GM21423 (cell line): ENCODE results near the gene ZMYM3.

Experiments
- ATAC-seq: cut with Tn5 transposase; IDR thresholded peaks from one replicate; pipeline ENCODE4 v1.9.1; 2021; ENCODE audit warnings: mild to moderate bottlenecking, moderate library complexity; ENCODE audit not compliant: unreplicated experiment

Gene ZMYM3

DNA sequence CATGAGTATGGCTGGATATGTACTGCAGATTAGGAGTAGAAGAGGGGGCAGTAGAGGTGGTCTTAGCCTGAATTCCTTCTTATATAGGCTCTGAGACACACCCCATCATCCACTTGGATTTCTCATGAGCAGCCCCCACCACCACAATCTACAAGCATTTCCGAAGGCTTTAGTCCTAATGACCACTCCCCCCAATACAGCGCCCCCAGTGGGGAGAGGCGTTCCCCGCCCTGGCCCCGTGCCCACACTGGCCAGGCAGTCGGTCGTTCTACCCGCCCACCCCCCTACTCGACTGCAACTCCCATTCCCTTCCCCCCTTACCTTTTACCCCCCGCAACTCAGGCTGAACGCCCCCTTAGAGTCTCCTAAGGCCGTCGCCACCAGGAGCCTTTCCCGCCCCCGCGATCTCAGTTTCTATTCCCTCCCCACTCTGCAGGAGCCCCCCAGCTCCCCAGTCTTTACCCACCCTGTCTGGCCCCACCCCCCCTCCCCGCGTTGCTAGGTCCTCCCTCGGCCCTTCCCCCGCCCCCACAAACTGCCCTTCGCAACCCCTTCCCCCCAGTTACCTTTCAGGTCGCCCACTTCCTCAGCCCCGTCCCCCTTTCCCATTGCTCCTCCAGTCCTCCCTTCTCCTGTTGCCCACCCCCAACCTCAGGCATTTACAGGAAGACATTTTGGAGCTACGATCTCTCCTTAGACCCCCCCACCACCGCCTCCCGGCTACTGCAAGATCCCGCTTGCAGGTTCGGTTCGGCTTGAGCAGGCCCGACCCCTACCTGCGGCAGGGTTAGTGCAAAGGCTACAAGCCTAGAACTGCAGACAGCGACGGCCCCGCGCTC is 468 bp downstream of the ZMYM3 start:
- no peak for ATAC-seq

DNA sequence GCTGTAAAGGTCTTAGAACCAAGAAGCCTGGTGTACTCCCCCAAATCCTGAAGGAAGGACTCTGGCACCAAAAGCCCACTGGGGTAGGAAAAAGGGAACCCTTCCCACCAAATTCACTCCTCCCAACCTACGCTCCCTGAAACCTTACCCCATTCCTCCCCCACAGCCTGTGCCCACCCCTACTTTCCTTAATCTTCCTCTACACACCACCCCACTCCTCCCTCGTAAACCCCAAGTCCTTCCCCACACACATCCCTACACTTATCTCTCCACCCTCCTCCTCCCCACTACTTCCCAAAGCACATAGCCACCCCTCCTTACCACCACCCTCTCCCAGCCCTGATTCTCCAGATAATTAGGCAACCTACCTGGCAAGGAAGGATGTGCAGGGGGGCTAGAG is 1.7 kb downstream of the ZMYM3 start:
- no peak for ATAC-seq

DNA sequence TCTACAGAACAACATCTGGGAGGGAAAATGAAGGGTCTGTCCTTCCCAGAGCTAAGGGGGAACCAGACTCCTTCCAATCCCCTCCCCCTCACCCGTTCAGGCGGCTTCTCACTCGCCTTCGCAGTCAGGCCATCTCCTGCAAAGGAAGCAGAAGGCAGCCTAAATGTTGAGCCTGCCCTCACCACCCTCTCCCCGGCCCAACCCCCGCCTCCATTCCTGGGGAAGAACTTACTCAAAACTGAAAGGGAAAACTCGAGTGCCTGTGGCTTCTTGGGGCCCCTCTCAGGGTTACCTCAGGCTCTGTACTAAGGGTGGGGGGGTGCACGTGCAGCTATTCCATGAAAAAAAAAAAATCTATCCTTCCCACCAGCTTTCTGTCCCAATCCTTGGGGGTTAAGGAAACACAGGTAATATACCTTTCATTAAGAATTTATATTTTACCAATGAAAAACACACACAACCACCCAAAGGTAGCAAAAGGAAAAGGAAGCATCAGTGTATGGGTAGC is 2.4 kb downstream of the ZMYM3 start:
- no peak for ATAC-seq

DNA sequence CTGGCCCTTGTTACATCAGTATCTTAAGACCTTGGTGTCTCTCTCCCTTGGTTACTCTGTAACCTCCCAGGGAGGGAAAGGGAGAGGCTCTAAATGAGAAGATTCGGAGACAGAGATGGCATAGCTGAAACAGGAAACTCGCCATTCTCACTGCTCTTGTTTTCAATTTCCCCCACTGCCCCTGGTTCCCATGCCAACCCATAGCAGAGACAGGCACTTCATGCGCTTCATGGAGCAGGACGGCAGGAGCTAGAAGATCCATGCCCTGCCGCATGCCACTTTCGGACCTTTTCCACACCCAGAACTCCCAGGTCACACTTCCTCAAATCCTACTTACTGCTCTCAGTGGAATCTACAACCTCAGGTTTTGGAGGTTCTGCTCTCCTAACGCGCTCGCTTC is 3.1 kb downstream of the ZMYM3 start:
- ATAC-seq, result no peak

DNA sequence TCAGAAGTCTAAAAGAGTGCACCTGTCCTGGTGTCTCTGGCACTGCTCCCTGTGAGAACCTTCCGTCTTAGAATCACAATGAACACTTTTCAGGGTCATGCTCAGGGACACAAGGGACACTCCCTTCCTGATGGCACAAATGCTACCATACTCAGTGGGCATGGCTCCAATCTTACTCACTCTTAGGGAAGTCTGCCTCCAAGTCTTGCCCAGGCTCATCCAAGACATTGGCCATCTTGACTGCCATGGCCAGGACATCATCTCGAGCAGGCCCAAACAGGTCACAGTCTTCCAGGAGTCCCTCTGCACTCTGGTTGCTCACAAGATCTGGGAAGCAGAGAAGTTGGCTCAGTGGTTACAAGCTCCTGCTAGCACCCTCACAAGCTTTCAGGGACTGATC is 8.8 kb downstream of the ZMYM3 start:
- no peak for ATAC-seq

DNA sequence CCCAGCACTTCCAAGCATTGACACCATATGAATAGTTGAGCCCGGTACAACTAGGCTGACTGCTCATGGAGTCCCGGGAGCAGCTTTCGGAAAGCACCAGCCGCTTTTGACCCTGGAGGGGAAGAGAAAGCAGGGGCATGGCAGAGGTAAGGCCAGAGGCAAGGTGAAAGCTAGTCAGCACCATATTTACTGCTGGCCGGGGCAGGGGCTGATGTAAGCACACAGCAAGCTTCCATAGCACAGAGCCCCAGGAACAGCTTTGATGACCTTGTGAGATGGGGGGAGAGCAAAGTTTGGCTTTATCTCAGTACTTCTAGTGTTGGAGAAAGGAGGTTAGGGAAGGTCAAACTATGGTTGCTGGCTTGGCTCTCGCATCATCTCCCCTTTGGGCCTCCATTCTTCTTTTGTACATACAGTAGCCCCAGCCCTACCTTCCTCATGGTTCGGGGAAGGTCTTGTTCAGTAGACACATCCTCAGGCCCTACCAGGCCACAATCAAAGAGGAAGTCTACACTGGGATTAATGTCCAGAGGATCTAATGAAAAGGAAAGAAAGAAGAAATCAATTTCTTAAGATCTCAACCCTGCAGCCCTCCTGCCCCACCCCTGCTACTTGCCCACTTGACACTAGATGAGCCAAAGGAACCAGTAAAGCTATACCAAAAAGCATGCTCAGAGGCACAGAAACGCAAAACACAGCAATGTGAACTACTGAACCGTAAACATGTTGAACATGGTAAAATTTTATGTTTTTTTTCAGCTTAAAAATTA is 9.4 kb downstream of the ZMYM3 start:
- ATAC-seq, result no peak

DNA sequence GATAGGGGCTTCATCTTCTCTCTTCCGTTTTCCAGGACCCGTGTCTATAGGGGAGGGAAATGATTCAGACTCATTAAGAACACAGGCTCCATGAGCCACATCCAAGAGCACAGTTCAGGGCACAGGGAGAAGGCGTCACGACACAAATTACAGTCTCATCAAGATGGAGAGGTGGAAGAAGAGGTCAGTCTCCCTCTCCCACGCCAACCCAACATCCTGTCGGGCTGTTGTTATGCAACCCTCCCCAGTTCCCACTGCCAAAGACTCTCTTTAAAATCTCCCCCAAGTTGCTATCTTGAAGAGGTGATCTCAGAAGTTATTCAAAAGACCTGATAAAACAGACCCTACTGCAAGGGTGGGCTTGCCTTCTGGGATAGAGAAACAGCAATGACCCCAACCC is 12.6 kb downstream of the ZMYM3 start:
- ATAC-seq, result no peak

DNA sequence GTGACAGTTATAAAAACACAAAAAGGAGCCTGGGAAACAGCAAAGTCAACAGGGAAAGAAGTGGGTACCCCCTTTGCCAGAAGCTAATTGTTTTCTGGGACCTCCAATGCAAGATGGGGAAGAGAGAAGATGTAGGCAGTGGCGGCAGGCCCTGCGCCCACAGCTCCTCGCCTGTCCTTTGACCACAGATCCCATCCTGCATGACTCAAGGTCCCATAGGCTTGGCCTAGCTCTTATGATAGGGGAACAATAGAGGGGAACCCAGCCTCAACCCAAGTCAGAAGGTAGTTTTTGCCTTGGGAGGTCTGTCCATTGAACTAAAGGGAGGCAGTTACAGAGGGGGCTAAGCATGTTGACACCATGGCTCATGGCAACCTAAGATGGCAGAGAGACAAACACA is 14.2 kb downstream of the ZMYM3 start:
- ATAC-seq, result no peak

DNA sequence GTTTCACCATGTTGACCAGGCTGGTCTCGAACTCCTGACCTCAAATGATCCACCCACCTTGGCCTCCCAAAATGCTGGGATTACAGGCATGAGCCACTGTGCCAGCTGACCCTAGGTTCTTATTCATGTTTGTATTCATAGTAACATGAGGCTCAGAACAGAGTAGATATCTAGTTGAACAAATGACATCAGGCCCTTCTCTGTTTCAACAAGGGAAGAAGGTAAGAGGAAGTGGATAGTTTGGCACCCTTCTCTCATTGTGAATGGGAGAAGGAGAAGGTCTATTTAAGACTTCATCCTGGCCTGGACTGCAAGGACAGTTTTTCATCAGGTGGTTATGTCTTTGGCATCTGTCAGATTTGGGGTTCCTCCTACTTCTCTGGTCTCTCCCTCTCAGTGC is 17.1 kb downstream of the ZMYM3 start:
- no peak for ATAC-seq

DNA sequence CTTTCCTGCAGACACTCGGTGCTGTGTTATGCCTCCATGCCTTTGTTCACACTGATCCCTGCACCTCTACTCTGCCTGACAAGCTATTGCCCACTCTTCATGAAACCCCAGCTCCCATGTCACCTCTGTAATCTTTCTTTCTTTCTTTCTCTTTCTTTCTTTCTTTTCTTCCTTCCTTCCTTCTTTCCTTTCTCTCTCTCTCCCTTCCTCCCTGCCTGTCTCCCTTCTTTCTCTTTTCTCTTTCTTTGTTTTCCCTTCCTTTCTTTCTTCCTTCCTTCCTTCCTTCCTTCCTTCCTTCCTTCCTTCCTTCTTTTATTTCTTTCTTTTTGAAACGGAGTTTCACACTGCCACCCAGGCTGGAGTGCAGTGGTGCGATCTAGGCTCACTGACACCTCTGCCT is 18.5 kb downstream of the ZMYM3 start:
- no peak for ATAC-seq

DNA sequence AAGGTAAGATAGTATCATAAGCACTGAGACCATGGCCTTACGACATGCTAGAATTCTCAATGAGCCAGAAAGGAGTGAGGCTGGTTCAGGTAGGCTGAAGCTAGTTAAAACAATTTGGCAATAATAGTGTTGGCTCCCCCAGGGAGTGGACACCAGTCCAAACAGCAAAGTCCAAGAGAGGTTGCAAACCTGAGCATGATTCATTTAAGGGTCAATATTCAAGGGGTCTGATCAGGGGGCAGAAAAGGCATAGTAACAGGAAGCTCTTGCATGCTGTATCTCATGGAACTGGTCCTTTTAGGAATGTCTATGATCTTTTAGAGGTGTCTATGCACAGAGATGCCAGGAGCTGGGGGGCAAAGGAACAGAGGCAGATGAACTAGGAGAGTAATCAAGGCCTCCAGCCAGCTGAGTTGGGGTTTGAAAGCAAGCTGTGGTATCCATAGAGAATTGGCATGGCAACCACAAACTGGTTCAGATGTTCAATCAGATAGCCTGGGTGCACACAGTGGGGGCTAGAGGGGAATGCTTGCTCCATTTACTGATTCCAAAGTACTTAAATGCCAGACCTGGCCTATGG is 25.8 kb downstream of the ZMYM3 start:
- ATAC-seq, result no peak

DNA sequence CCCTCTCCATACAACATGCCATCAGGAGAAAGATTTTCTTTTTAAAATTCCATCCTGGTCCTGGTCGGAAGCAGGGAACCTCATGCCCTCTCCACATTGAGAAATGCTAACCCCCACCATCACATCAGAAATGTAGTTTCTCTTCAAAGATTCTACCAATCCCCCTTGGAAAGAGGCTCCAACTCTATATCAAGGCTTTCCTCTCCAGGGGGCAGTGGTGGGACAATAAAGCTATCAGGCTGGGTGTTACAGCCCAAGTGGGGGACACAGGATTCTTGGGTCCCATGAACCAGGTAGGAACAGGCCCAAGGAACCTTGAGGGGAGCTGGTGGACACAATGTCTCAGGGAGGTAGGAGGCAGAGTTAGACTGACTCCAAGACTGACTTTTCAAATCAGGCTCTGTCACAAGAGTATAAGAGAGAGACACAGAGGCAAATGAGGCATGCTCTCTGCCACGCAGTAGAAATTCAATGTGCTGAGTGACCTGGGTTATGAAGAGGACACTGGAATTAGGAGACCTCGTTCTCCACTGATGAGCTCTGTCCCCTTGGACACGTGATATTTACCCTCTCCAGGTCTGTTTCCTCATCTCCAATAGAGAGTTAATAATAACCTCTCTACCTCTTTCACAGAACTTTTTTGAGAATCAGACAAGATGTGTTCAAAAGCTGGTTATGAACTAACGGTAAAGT is 26.4 kb downstream of the ZMYM3 start:
- ATAC-seq, result no peak

DNA sequence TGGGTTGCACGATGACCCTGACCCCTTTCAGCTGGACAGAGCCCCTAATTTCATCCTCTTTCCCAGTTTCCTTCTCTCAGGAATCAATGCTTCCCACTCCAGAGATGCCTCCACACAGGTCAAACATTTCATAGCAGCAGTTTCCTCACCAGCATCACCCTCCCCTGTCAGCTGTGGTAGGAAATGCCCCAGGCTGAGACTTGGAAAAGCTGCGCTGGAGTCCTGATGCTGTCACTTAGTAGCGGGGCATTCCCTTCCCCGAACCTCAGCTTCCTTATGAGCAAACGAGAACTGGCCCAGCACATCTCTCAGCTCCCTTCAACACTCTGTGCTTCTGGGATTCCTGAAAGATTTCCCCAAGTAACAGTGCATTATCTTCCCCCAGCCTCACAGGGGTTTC is 28.3 kb downstream of the ZMYM3 start:
- ATAC-seq, result no peak

DNA sequence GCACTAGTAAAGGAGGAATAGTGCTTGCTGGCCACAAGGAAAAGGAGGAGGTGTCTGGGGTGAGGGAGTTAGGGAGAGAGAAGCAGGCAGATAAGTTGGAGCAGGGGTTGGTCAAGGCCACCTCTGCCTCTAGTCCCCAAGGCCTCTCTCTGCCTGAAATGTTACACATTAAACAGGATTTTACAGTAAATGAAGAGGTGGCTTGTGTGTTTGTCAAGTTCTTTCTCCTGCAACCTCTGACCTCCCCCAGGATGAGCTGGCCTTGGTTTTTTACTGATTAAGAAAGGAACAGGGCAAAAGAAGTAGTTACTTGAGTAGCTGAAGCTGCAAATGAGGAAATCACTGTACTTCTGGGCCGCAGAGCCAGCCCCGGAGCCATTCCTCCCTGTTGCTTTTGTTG is 28.9 kb downstream of the ZMYM3 start:
- ATAC-seq, result no peak

DNA sequence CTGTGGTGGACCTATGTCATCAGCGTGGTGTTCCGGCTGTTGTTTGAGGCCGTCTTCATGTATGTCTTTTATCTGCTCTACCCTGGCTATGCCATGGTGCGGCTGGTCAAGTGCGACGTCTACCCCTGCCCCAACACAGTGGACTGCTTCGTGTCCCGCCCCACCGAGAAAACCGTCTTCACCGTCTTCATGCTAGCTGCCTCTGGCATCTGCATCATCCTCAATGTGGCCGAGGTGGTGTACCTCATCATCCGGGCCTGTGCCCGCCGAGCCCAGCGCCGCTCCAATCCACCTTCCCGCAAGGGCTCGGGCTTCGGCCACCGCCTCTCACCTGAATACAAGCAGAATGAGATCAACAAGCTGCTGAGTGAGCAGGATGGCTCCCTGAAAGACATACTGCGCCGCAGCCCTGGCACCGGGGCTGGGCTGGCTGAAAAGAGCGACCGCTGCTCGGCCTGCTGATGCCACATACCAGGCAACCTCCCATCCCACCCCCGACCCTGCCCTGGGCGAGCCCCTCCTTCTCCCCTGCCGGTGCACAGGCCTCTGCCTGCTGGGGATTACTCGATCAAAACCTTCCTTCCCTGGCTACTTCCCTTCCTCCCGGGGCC is 29.7 kb downstream of the ZMYM3 start:
- no peak for ATAC-seq

DNA sequence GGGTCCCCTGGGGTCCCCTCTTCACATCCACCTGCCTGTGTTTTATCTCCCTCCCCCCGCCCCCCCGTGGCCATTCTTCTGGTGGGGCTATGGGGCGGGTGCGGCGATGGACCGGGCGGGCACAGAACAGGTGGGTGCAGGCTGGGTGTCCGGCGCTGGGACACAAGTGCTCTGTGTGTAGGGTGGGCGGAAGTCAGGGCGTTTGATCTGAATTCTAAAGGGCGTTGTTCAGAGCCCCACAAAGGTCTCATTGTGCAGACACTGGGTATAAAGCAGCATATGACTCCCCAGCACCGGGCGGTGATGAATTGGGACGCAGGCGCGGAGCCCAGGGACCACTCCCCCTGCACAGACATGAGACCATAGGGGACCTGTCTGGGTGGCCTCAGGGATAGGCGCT is 31.0 kb downstream of the ZMYM3 start, which contains the start of gene GJB1:
TSS of gene GJB1 (plus strand) at position 296 of the 400 bp plus-strand sequence. CDS start 484 bp downstream, outside the sequence.
- ATAC-seq, result no peak

DNA sequence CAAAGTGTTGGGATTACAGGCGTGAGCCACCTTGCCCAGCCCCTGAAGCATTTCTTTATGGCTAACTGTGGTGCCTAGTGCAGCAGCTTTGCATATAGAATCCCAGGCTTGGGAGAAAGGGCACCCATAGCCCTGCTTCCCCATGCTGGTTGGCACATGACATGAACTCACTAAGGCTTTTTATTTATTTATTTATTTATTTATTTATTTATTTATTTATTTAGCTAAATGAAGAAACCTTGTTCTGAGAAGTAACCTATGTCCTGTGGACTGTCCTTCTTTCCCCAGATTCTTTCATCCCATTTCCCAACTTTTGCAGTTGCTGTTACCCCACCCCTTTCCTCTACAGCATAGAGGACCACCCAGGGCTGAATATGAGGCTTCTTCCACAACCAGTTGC is 32.8 kb downstream of the ZMYM3 start:
- no peak for ATAC-seq

DNA sequence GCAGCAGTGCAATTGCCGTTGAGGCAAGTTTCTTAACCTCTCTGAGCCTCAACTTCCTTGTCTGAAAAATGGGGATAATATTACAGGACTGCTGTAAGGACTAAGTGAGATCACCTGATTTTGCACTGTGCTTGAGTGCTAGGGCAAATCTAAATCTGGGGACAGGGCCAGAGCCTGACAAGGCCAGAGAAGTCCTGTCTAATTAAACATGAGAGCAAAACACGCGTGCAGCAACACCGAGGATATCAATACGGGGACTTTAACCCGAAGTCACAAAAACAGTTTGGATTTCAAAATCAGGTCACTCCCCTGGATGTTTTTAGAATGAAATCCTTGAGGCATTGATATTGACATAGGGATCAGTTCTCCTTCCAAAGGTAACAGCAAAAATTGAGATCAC is 36.6 kb downstream of the ZMYM3 start:
- no peak for ATAC-seq

DNA sequence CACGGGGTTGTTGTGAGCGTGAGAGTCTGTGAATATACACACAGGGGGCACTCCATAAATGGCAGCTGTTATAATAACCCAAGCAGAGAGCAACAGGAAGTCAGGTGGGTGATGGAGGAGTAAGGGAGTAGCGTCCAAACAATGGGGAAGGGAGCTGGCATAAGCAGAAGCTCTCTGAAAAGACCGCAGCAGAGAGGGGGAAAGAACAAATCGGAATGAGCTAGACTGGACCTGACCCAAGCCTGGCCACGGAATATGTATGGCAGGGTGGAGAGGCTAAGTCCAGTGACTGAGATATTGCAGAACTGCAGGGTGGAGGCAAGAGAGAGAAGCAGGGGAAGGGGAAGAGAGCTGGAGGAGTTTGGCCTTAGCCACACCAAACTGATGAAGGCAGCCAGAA is 37.5 kb downstream of the ZMYM3 start:
- ATAC-seq, result no peak

DNA sequence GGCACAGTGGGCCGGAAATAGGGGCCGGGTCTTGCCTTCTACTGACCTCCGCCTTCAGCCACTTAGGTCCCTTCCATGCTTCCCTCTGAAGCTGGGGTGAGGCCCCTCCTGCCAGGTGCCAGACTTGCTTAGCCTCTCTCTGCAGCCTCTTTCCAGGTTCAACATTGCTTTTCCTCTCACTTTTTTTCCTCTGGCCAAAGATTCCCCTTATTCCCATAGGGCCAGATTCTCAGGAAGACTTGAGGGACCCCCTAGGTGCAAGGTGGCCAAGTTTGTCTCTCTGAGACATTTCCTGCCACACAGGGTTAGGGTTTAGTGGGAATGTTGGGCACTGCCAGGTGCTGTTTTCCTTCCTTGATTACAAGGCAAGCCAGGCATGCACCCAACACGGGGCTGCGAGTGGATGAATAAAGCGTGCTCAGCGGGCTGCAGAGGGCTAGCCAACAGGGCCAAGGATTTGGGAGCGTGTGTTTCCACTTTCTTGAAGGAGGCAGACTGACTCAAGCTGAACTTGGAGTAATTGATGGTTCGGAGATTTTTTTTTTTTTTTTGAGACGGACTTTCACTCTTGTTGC is 38.5 kb downstream of the ZMYM3 start:
- ATAC-seq, result no peak
